ENCODE data around the gene NFATC1.

The NFATC1 gene

GRCh38 chr18:79367480-79367879, 28.2 kb upstream of the NFATC1 start:
- H2BK15ac ChIP-seq (ENCODE audit: low read length): no peak overlapping the region
- DNase-seq (ENCODE audit: low spot score): no peak
- no peak overlapping the region for H3K14ac ChIP-seq (ENCODE audit: low read length)
- no peak overlapping the region for H4K91ac ChIP-seq (ENCODE audit: low read depth, low read length, poor library complexity)
- H2AK5ac ChIP-seq (ENCODE audit: low read depth, low read length): no peak overlapping the region
- H3K18ac ChIP-seq (ENCODE audit: low read length): no peak overlapping the region
- H2BK120ac ChIP-seq (ENCODE audit: low read depth, low read length): no peak overlapping the region
- no peaks in the 10 kb centered on the region for H3K4me1 ChIP-seq (ENCODE audit: control insufficient read depth in 2 of 2, insufficient read depth in 1 of 2, low read depth in 1 of 2, low read length in 2 of 2)
- no peak overlapping the region for H3K4me2 ChIP-seq (ENCODE audit: insufficient read depth, low read length, poor library complexity, severe bottlenecking)
- H3K23ac ChIP-seq (ENCODE audit: low read depth, low read length, poor library complexity): no peak overlapping the region
- H3K27ac ChIP-seq (replicated peaks; ENCODE audit: low read length): no peak overlapping the region
- no peak overlapping the region for H2AFZ ChIP-seq (ENCODE audit: low read length)
- H3K79me1 ChIP-seq (ENCODE audit: low read depth, low read length): no peaks in the 10 kb centered on the region
- peaks cover 2 to 6% of the 10 kb centered on the region in 2 donors for H3K9me3 ChIP-seq (replicated peaks in 1 of 2; ENCODE audit: control insufficient read depth in 2 of 2, insufficient read depth in 1 of 2, low read depth in 1 of 2, low read length in 2 of 2)
- WGBS, 2 donors (ENCODE audit: extremely low coverage in 2 of 2, insufficient read length in 2 of 2, insufficient replicate concordance in 1 of 2): no CpG with 5 or more reads among the region's 8 CpGs
- H3K27me3 ChIP-seq (ENCODE audit: control insufficient read depth in 3 of 3, insufficient read depth in 3 of 3, low read depth in 1 of 3, low read length in 3 of 3): no peaks in the 10 kb centered on the region
- no peak overlapping the region for H3K4ac ChIP-seq (ENCODE audit: low read length)
- H2BK5ac ChIP-seq (ENCODE audit: low read length): no peak overlapping the region
- no peak overlapping the region for H3K4me3 ChIP-seq (ENCODE audit: low read length in 2 of 2)
- H3K9ac ChIP-seq (ENCODE audit: low read depth, low read length, poor library complexity): no peak overlapping the region
- H3K36me3 ChIP-seq (replicated peaks in 1 of 2; ENCODE audit: control insufficient read depth in 2 of 2, insufficient read depth in 2 of 2, low read length in 2 of 2): peaks cover 13 to 34% of the 10 kb centered on the region in 2 donors
- no peak overlapping the region for H2BK12ac ChIP-seq (ENCODE audit: low read length)
- no peak overlapping the region for H4K8ac ChIP-seq (ENCODE audit: low read depth, low read length)

GRCh38 chr18:79367989-79368388, 27.7 kb upstream of the NFATC1 start:
- Histone ChIP-seq H3K9me3 (replicated peaks in 1 of 2; ENCODE audit: control insufficient read depth in 2 of 2, insufficient read depth in 1 of 2, low read depth in 1 of 2, low read length in 2 of 2) (peaks cover 2 to 6% of the 10 kb centered on the region in 2 donors), H3K4me2 (ENCODE audit: insufficient read depth, low read length, poor library complexity, severe bottlenecking) (no peak overlapping the region), H3K14ac (ENCODE audit: low read length) (peak overlapping the region; percentile 14), H2BK12ac (ENCODE audit: low read length) (no peak overlapping the region), H3K9ac (ENCODE audit: low read depth, low read length, poor library complexity) (no peak overlapping the region), H3K18ac (ENCODE audit: low read length) (no peak overlapping the region), H3K36me3 (replicated peaks in 1 of 2; ENCODE audit: control insufficient read depth in 2 of 2, insufficient read depth in 2 of 2, low read length in 2 of 2) (peaks cover 13 to 30% of the 10 kb centered on the region in 2 donors), H2BK5ac (ENCODE audit: low read length) (no peak overlapping the region), H2BK15ac (ENCODE audit: low read length) (no peak overlapping the region), H3K4me3 (ENCODE audit: low read length in 2 of 2) (no peak overlapping the region), H3K4ac (ENCODE audit: low read length) (no peak overlapping the region), H4K8ac (ENCODE audit: low read depth, low read length) (no peak overlapping the region), H2AK5ac (ENCODE audit: low read depth, low read length) (no peak overlapping the region), H2BK120ac (ENCODE audit: low read depth, low read length) (no peak overlapping the region), H3K4me1 (ENCODE audit: control insufficient read depth in 2 of 2, insufficient read depth in 1 of 2, low read depth in 1 of 2, low read length in 2 of 2) (no peaks in the 10 kb centered on the region), H4K91ac (ENCODE audit: low read depth, low read length, poor library complexity) (no peak overlapping the region), H2AFZ (ENCODE audit: low read length) (no peak overlapping the region), H3K23ac (ENCODE audit: low read depth, low read length, poor library complexity) (no peak overlapping the region), H3K79me1 (ENCODE audit: low read depth, low read length) (no peaks in the 10 kb centered on the region), H3K27ac (replicated peaks; ENCODE audit: low read length) (no peak overlapping the region), H3K27me3 (ENCODE audit: control insufficient read depth in 3 of 3, insufficient read depth in 3 of 3, low read depth in 1 of 3, low read length in 3 of 3) (no peaks in the 10 kb centered on the region)
- no peak for DNase-seq (ENCODE audit: low spot score)
- no CpG with 5 or more reads among the region's 18 CpGs for WGBS, 2 donors (ENCODE audit: extremely low coverage in 2 of 2, insufficient read length in 2 of 2, insufficient replicate concordance in 1 of 2)

- H2BK5ac ChIP-seq (ENCODE audit: low read length): no peak overlapping the region
- H3K79me1 ChIP-seq (ENCODE audit: low read depth, low read length): no peaks in the 10 kb centered on the region
- no peaks in the 10 kb centered on the region for H3K27me3 ChIP-seq (ENCODE audit: control insufficient read depth in 3 of 3, insufficient read depth in 3 of 3, low read depth in 1 of 3, low read length in 3 of 3)
- no peak overlapping the region for H2BK15ac ChIP-seq (ENCODE audit: low read length)
- no peak overlapping the region for H2AK5ac ChIP-seq (ENCODE audit: low read depth, low read length)
- H2BK120ac ChIP-seq (ENCODE audit: low read depth, low read length): no peak overlapping the region
- H4K8ac ChIP-seq (ENCODE audit: low read depth, low read length): no peak overlapping the region
- no peak overlapping the region for H3K18ac ChIP-seq (ENCODE audit: low read length)
- H3K14ac ChIP-seq (ENCODE audit: low read length): no peak overlapping the region
- H2AFZ ChIP-seq (ENCODE audit: low read length): no peak overlapping the region
- peaks cover under 1% of the 10 kb centered on the region in 2 donors for H3K9me3 ChIP-seq (replicated peaks in 1 of 2; ENCODE audit: control insufficient read depth in 2 of 2, insufficient read depth in 1 of 2, low read depth in 1 of 2, low read length in 2 of 2)
- peak overlapping the region; percentile 22 for H3K23ac ChIP-seq (ENCODE audit: low read depth, low read length, poor library complexity)
- no peak overlapping the region for H2BK12ac ChIP-seq (ENCODE audit: low read length)
- WGBS, 2 donors (ENCODE audit: extremely low coverage in 2 of 2, insufficient read length in 2 of 2, insufficient replicate concordance in 1 of 2): no CpG with 5 or more reads among the region's 15 CpGs
- H3K36me3 ChIP-seq (replicated peaks in 1 of 2; ENCODE audit: control insufficient read depth in 2 of 2, insufficient read depth in 2 of 2, low read length in 2 of 2): peaks cover 7 to 23% of the 10 kb centered on the region in 2 donors
- H3K27ac ChIP-seq (replicated peaks; ENCODE audit: low read length): no peak overlapping the region
- no peak overlapping the region for H3K4me3 ChIP-seq (ENCODE audit: low read length in 2 of 2)
- H3K4me1 ChIP-seq (ENCODE audit: control insufficient read depth in 2 of 2, insufficient read depth in 1 of 2, low read depth in 1 of 2, low read length in 2 of 2): no peaks in the 10 kb centered on the region
- DNase-seq (ENCODE audit: low spot score): no peak
- no peak overlapping the region for H3K4ac ChIP-seq (ENCODE audit: low read length)
- no peak overlapping the region for H4K91ac ChIP-seq (ENCODE audit: low read depth, low read length, poor library complexity)
- no peak overlapping the region for H3K4me2 ChIP-seq (ENCODE audit: insufficient read depth, low read length, poor library complexity, severe bottlenecking)
- H3K9ac ChIP-seq (ENCODE audit: low read depth, low read length, poor library complexity): no peak overlapping the region
Observed at GRCh38 chr18:79368681-79369080, 27.0 kb upstream of the NFATC1 start.

- DNase-seq (ENCODE audit: low spot score): no peak
- no CpG with 5 or more reads among the region's 14 CpGs for WGBS, 2 donors (ENCODE audit: extremely low coverage in 2 of 2, insufficient read length in 2 of 2, insufficient replicate concordance in 1 of 2)
Observed at GRCh38 chr18:79371561-79372121, 24.1 kb upstream of the NFATC1 start.

More at GRCh38 chr18:79371561-79372121, 24.1 kb upstream of the NFATC1 start:
- Histone ChIP-seq H3K27ac (replicated peaks; ENCODE audit: low read length) (no peak overlapping the region), H3K27me3 (ENCODE audit: control insufficient read depth in 3 of 3, insufficient read depth in 3 of 3, low read depth in 1 of 3, low read length in 3 of 3) (no peaks in the 10 kb centered on the region), H3K4ac (ENCODE audit: low read length) (no peak overlapping the region), H2BK12ac (ENCODE audit: low read length) (no peak overlapping the region), H3K4me1 (ENCODE audit: control insufficient read depth in 2 of 2, insufficient read depth in 1 of 2, low read depth in 1 of 2, low read length in 2 of 2) (no peaks in the 10 kb centered on the region), H3K4me2 (ENCODE audit: insufficient read depth, low read length, poor library complexity, severe bottlenecking) (no peak overlapping the region), H3K9ac (ENCODE audit: low read depth, low read length, poor library complexity) (no peak overlapping the region), H3K36me3 (replicated peaks in 1 of 2; ENCODE audit: control insufficient read depth in 2 of 2, insufficient read depth in 2 of 2, low read length in 2 of 2) (peaks cover 4 to 17% of the 10 kb centered on the region in 2 donors), H3K14ac (ENCODE audit: low read length) (no peak overlapping the region), H4K8ac (ENCODE audit: low read depth, low read length) (no peak overlapping the region), H2BK15ac (ENCODE audit: low read length) (no peak overlapping the region), H2BK5ac (ENCODE audit: low read length) (no peak overlapping the region), H3K18ac (ENCODE audit: low read length) (no peak overlapping the region), H3K23ac (ENCODE audit: low read depth, low read length, poor library complexity) (no peak overlapping the region), H3K9me3 (replicated peaks in 1 of 2; ENCODE audit: control insufficient read depth in 2 of 2, insufficient read depth in 1 of 2, low read depth in 1 of 2, low read length in 2 of 2) (no peaks in the 10 kb centered on the region), H3K79me1 (ENCODE audit: low read depth, low read length) (no peaks in the 10 kb centered on the region), H2AFZ (ENCODE audit: low read length) (no peak overlapping the region), H2AK5ac (ENCODE audit: low read depth, low read length) (no peak overlapping the region), H2BK120ac (ENCODE audit: low read depth, low read length) (no peak overlapping the region), H3K4me3 (ENCODE audit: low read length in 2 of 2) (no peak overlapping the region), H4K91ac (ENCODE audit: low read depth, low read length, poor library complexity) (no peak overlapping the region)

Data from neuronal stem cell (in vitro differentiated cells).